ENCODE data around the gene DENND1B.

GRCh38 chr1:197599789-197600188 lies 175.5 kb downstream of the DENND1B start:
- TF ChIP-seq EP300 (conservative IDR thresholded peaks at IDR 0.05; ENCODE audit: poor library complexity, severe bottlenecking) (no peak), REST (IDR thresholded peaks at IDR 0.05; ENCODE audit: borderline replicate concordance) (no peak), CTCF (IDR thresholded peaks at IDR 0.05; ENCODE audit: poor library complexity, severe bottlenecking) (no peak)

Data from neural cell (in vitro differentiated cells).